Mesendoderm (in vitro differentiated cells): Measurements from ENCODE around the gene CCNF.
A peak's percentile ranks its signal among the peaks of the same experiment; 100 is the strongest.
"Not testable (repeated sequence)": the region's sequence is repeated elsewhere in the genome, so short reads cannot be mapped to it uniquely, and the experiment has no call there.

Source experiments
- DNase-seq: peaks from one replicate; pipeline ENCODE4 v3.0.0; 2013
- H2AK5ac ChIP-seq: 2 replicates; pipeline ENCODE4 v1.6.1; 2013; ENCODE audit warnings: low read length, inconsistent platforms
- H2BK120ac ChIP-seq: 2 replicates; pipeline ENCODE4 v1.6.1; 2013; ENCODE audit warnings: low read depth, mild to moderate bottlenecking, low read length, moderate library complexity, mixed read lengths
- H2BK15ac ChIP-seq: replicated peaks from 2 replicates; pipeline ENCODE4 v1.6.1; 2013; ENCODE audit warnings: low read depth, mild to moderate bottlenecking, moderate library complexity
- H2BK5ac ChIP-seq: 2 replicates; pipeline ENCODE4 v1.6.1; 2013; ENCODE audit warnings: low read length, inconsistent platforms
- H3K18ac ChIP-seq: 2 replicates; pipeline ENCODE4 v1.6.1; 2013; ENCODE audit warnings: mild to moderate bottlenecking, low read length, mixed read lengths
- H3K23ac ChIP-seq: one replicate; pipeline ENCODE4 v1.6.1; 2013; ENCODE audit warnings: low read length
- H3K27ac ChIP-seq: 2 replicates; pipeline ENCODE4 v1.5.1; 2013; ENCODE audit warnings: low read depth, mild to moderate bottlenecking, inconsistent platforms, low read length, moderate library complexity
- H3K27me3 ChIP-seq: 2 replicates; pipeline ENCODE4 v1.6.1; 2013; ENCODE audit warnings: low read length, control low read depth, mild to moderate bottlenecking, inconsistent platforms; ENCODE audit not compliant: insufficient read depth, poor library complexity
- H3K36me3 ChIP-seq: 2 replicates; pipeline ENCODE4 v1.6.1; 2013; ENCODE audit warnings: low read length, inconsistent platforms; ENCODE audit not compliant: control insufficient read depth, insufficient read depth
- H3K4ac ChIP-seq: one replicate; pipeline ENCODE4 v1.6.1; 2013; ENCODE audit warnings: low read depth, mild to moderate bottlenecking, low read length, moderate library complexity
- H3K4me1 ChIP-seq: 2 replicates; pipeline ENCODE4 v1.6.1; 2013; ENCODE audit warnings: low read depth, low read length, inconsistent platforms; ENCODE audit not compliant: control insufficient read depth
- H3K4me2 ChIP-seq: 2 replicates; pipeline ENCODE4 v1.6.1; 2013; ENCODE audit warnings: low read length
- H3K4me3 ChIP-seq: 2 replicates; pipeline ENCODE4 v1.5.1; 2013; ENCODE audit warnings: mild to moderate bottlenecking, low read length
- H3K56ac ChIP-seq: one replicate; pipeline ENCODE4 v1.6.1; 2013; ENCODE audit warnings: low read length
- H3K79me1 ChIP-seq: 2 replicates; pipeline ENCODE4 v1.6.1; 2013; ENCODE audit warnings: low read length, inconsistent platforms
- H3K79me2 ChIP-seq: 2 replicates; pipeline ENCODE4 v1.6.1; 2013; ENCODE audit warnings: mild to moderate bottlenecking, low read length; ENCODE audit not compliant: control insufficient read depth, insufficient read depth
- H3K9ac ChIP-seq: 2 replicates; pipeline ENCODE4 v1.6.1; 2013; ENCODE audit warnings: low read length, inconsistent platforms
- H4K5ac ChIP-seq: one replicate; pipeline ENCODE4 v1.6.1; 2013; ENCODE audit warnings: low read length
- H4K8ac ChIP-seq: one replicate; pipeline ENCODE4 v1.6.1; 2013; ENCODE audit warnings: low read depth, mild to moderate bottlenecking, control low read depth, low read length, moderate library complexity
- WGBS: extraction: QIAGEN DNeasy Blood & Tissue Kit; methylation state at CpG from one replicate; pipeline ENCODE4 v1.1.7; 2013; ENCODE audit warnings: low lambda C conversion rate, missing lambda C conversion rate; ENCODE audit not compliant: insufficient coverage; ENCODE audit errors: extremely low coverage; 5-methylcytosine and 5-hydroxymethylcytosine counted together

CCNF gene

GRCh38 chr16:2429771-2430663 is 770 bp downstream of the CCNF start:
- peak overlapping the region; percentile 98 for H3K56ac ChIP-seq
- H3K4ac ChIP-seq: peak overlapping the region; percentile 17
- H3K4me2 ChIP-seq: peak overlapping the region; percentile 88
- peaks cover 14% of the 10 kb centered on the region for H3K79me1 ChIP-seq
- H3K4me3 ChIP-seq: peak overlapping the region; percentile 93
- no CpG with 5 or more reads among the region's 46 CpGs for WGBS
- H2BK120ac ChIP-seq: peak overlapping the region; percentile 24
- H3K4me1 ChIP-seq: peaks cover 5% of the 10 kb centered on the region
- H3K36me3 ChIP-seq: peaks cover 11% of the 10 kb centered on the region
- H3K27ac ChIP-seq: peak overlapping the region; percentile 72
- peak; percentile 19 for DNase-seq
- no peak overlapping the region for H2AK5ac ChIP-seq
- H3K79me2 ChIP-seq: peaks cover 16% of the 10 kb centered on the region
- H3K23ac ChIP-seq: peak overlapping the region; percentile 45
- no peaks in the 10 kb centered on the region for H3K27me3 ChIP-seq
- H2BK5ac ChIP-seq: no peak overlapping the region
- peak overlapping the region; percentile 81 for H3K18ac ChIP-seq
- peak overlapping the region; percentile 98 for H3K9ac ChIP-seq
- no peak overlapping the region for H4K8ac ChIP-seq
- H2BK15ac ChIP-seq: no peak overlapping the region
- no peak overlapping the region for H4K5ac ChIP-seq

- Histone ChIP-seq H3K4me1 (peaks cover 5% of the 10 kb centered on the region), H2AK5ac (no peak overlapping the region), H3K18ac (no peak overlapping the region), H2BK120ac (no peak overlapping the region), H3K79me1 (peaks cover 14% of the 10 kb centered on the region), H4K8ac (no peak overlapping the region), H3K4me2 (no peak overlapping the region), H3K23ac (no peak overlapping the region), H2BK5ac (no peak overlapping the region), H3K4me3 (no peak overlapping the region), H2BK15ac (no peak overlapping the region), H3K79me2 (peaks cover 16% of the 10 kb centered on the region), H4K5ac (no peak overlapping the region), H3K27me3 (no peaks in the 10 kb centered on the region), H3K4ac (no peak overlapping the region), H3K36me3 (peaks cover 21% of the 10 kb centered on the region), H3K27ac (no peak overlapping the region), H3K9ac (no peak overlapping the region), H3K56ac (no peak overlapping the region)
- no CpG with 5 or more reads among the region's 6 CpGs for WGBS
- DNase-seq: no peak
These were observed 3.0 kb downstream of the CCNF start for GRCh38 chr16:2432286-2432685.

- Histone ChIP-seq H3K18ac (no peak overlapping the region), H4K5ac (no peak overlapping the region), H3K79me2 (peaks cover 16% of the 10 kb centered on the region), H3K23ac (no peak overlapping the region), H2AK5ac (no peak overlapping the region), H2BK5ac (no peak overlapping the region), H2BK15ac (no peak overlapping the region), H3K27ac (no peak overlapping the region), H3K36me3 (peaks cover 23% of the 10 kb centered on the region), H3K27me3 (no peaks in the 10 kb centered on the region), H4K8ac (no peak overlapping the region), H3K4me2 (no peak overlapping the region), H3K56ac (no peak overlapping the region), H3K79me1 (peaks cover 14% of the 10 kb centered on the region), H2BK120ac (no peak overlapping the region), H3K4me3 (no peak overlapping the region), H3K4me1 (peaks cover 5% of the 10 kb centered on the region), H3K4ac (no peak overlapping the region), H3K9ac (no peak overlapping the region)
- no CpG with 5 or more reads among the region's 15 CpGs for WGBS
- DNase-seq: no peak
These were observed 3.7 kb downstream of the CCNF start for GRCh38 chr16:2432801-2433505.

GRCh38 chr16:2435236-2435635 is 6.0 kb downstream of the CCNF start:
- not testable (repeated sequence) for H3K9ac ChIP-seq, H2BK5ac ChIP-seq, H3K23ac ChIP-seq, H3K79me2 ChIP-seq, H3K4me2 ChIP-seq, H3K18ac ChIP-seq, H3K27me3 ChIP-seq, H3K4me3 ChIP-seq, H3K4me1 ChIP-seq, H3K27ac ChIP-seq, H3K4ac ChIP-seq, H2BK15ac ChIP-seq, H3K56ac ChIP-seq, DNase-seq, H2BK120ac ChIP-seq, H4K8ac ChIP-seq, H4K5ac ChIP-seq, H2AK5ac ChIP-seq
- Histone ChIP-seq H3K79me1 (peaks cover 11% of the 10 kb centered on the region), H3K36me3 (peaks cover 29% of the 10 kb centered on the region)
- WGBS: no CpG with 5 or more reads among the region's 4 CpGs

GRCh38 chr16:2436110-2436509 is 6.9 kb downstream of the CCNF start:
- H3K23ac ChIP-seq: no peak overlapping the region
- no peak overlapping the region for H3K18ac ChIP-seq
- no peaks in the 10 kb centered on the region for H3K27me3 ChIP-seq
- no peak overlapping the region for H4K5ac ChIP-seq
- H3K9ac ChIP-seq: no peak overlapping the region
- no peak for DNase-seq
- no peak overlapping the region for H2BK5ac ChIP-seq
- no peaks in the 10 kb centered on the region for H3K4me1 ChIP-seq
- H2BK15ac ChIP-seq: no peak overlapping the region
- H3K79me1 ChIP-seq: peaks cover 7% of the 10 kb centered on the region
- H2BK120ac ChIP-seq: no peak overlapping the region
- no peak overlapping the region for H3K4me3 ChIP-seq
- H3K27ac ChIP-seq: no peak overlapping the region
- H3K79me2 ChIP-seq: peaks cover 2% of the 10 kb centered on the region
- WGBS: no CpG with 5 or more reads among the region's 9 CpGs
- H3K56ac ChIP-seq: no peak overlapping the region
- H3K4me2 ChIP-seq: no peak overlapping the region
- no peak overlapping the region for H2AK5ac ChIP-seq
- peaks cover 29% of the 10 kb centered on the region for H3K36me3 ChIP-seq
- no peak overlapping the region for H3K4ac ChIP-seq
- H4K8ac ChIP-seq: no peak overlapping the region
